GM12801 (cell line): ENCODE measurements around the gene FAM234B.

Experiments
- TF ChIP-seq, protein P1 (sequence below): IDR thresholded peaks from one replicate; pipeline ENCODE4 v1.5.1; 2011; ENCODE audit warnings: control low read depth; ENCODE audit not compliant: insufficient read length; ENCODE audit errors: extremely low read depth

FAM234B gene, protein sequence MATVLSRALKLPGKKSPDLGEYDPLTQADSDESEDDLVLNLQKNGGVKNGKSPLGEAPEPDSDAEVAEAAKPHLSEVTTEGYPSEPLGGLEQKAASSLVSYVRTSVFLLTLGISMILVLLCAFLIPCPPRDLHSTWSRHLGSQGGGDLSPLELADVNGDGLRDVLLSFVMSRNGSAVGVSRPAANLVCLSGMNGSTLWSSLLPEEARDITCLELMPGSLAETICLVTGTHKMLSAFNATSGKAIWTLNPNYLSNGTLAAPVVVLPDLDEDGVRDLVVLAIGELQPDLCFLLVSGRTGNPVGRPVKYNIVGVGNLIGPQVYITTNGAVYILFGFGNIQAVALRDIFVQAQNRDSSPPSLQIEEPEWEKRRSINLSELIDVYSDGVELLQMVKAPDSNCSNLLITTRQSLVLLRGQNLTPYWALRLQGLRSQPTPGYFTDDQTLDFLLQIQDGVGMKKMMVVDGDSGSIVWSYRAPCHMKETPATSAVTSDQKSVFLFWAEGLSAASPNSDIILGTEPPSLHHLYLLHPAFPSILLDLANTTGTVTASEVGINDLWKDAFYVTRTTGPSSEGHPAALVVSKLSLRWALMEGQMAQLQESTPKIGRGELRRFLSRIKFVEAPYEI

DNA sequence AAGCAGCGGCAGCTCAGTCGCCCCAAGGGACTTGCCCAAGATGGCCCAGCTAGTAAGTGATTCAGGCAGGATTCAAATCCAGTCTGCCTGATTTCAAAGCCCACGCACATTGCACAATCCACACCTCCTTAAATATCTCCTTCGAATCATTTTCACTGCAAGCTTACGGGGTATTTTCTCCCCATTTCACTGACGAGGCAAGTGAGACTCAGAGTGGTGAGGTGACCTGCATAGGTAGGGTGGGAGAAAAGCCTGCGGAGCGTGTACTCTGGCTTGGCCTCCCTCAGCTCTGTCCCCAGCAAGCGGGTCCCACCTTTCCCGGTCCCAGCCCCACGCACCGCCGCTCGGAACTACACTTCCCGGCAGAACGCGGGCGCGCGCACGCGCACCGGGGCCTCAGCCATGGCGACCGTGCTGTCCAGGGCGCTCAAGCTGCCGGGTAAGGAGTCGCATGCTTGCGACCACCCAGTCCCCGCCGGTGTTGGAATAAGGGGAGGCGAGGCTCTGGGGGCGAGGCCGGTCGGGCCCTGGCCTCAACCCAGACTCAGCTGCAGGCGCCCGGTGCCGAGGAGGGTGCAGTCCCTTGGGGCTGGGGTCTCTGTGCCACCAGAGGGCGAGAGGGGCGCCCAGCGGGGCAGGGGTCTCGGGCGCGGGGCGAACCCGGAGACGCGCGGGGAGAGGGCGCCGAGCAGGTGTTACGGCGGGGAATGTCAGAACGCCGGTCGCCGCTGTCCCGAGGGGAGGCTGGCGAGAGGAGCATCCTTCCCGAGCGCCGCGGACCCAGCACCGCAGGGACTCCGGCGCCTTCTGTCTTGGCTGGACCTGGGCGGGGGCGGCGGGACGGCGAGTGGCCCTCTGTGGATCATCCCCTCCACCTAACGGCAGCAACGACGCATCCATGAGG lies at the start of gene FAM234B:
Gene FAM234B, plus strand, starts transcription at position 380 of the 904 bp plus-strand sequence. Its CDS starts 23 bp downstream, at position 403.
- TF ChIP-seq, protein P1, sequence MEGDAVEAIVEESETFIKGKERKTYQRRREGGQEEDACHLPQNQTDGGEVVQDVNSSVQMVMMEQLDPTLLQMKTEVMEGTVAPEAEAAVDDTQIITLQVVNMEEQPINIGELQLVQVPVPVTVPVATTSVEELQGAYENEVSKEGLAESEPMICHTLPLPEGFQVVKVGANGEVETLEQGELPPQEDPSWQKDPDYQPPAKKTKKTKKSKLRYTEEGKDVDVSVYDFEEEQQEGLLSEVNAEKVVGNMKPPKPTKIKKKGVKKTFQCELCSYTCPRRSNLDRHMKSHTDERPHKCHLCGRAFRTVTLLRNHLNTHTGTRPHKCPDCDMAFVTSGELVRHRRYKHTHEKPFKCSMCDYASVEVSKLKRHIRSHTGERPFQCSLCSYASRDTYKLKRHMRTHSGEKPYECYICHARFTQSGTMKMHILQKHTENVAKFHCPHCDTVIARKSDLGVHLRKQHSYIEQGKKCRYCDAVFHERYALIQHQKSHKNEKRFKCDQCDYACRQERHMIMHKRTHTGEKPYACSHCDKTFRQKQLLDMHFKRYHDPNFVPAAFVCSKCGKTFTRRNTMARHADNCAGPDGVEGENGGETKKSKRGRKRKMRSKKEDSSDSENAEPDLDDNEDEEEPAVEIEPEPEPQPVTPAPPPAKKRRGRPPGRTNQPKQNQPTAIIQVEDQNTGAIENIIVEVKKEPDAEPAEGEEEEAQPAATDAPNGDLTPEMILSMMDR = no peak

DNA sequence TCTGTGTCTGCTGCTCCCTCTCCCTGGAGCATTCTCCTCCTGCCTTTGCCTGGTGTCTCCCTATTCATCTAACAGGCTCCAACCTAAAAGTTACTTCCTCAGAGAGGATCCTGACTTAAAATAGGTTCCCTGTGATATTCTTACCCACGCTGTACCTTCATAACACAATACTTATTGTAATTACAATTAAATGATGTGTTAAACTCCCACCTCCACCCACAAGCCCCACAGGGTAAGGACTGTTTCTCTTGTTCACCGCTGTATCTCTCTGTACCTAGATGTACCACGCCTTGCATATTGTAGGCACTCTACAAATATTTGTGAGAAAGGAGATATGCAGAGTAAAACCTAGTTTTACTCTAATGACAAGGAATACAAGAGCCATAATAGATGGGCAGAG lies 49.1 kb upstream of the FAM234B start:
- TF ChIP-seq, protein P1 = no peak

DNA sequence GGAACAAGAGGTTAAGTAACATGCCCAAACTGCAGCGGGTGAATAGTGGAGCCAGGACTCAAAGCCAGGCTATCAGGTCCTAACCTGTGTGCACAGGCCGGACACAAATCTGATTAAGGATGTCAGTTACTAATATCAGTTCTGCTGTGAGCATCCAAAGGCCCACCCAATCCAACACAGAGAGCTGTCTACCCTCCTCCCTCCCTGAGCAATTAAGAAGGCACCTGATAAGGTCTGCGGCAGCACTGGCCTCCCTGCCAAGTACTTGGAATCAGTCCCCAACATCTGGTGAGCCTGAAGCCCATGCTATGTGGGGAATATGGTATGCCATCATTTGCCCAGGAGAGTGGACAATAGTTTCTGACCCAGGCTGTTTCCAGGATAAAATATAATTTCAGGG lies 48.0 kb upstream of the FAM234B start:
- TF ChIP-seq, protein P1 = no peak

DNA sequence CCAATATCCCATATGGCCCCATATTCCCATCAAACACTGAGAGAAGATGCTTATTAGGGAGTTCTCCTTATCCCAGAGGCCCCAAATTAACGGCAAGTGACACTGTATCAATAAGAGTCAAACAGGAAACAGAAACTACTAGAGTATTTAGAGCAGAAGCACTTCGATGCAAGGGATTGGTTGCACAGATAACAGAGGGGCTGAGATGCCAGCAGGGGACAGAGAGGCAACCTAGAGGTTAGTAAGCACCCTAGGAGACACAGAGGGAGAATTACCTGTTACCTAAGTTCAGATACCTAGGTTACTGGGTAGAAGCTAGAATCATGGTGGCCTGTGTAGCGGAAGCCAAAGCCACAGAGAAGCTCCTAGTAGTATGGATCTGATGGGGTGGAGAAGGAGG lies 47.0 kb upstream of the FAM234B start:
- TF ChIP-seq, protein P1 = no peak

DNA sequence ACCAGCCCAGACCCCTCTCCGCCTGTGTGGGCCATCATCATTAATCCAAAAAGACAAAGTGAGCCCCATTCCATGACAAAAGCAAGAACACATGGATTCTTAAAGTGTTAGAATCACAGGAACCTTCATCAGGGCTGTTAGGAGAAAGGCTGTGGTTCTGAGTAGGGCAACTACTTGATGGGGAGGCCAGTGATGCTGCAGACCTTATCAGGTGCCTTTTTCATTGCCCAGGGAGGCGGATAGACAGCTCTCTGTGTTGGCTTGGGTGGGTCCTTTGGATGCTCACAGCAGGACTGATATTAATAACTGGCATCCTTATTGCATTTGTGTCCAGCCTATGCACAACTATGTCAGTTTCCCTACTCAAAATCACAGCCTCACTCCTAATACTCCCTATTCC lies 46.4 kb upstream of the FAM234B start:
- TF ChIP-seq, protein P1 = no peak

DNA sequence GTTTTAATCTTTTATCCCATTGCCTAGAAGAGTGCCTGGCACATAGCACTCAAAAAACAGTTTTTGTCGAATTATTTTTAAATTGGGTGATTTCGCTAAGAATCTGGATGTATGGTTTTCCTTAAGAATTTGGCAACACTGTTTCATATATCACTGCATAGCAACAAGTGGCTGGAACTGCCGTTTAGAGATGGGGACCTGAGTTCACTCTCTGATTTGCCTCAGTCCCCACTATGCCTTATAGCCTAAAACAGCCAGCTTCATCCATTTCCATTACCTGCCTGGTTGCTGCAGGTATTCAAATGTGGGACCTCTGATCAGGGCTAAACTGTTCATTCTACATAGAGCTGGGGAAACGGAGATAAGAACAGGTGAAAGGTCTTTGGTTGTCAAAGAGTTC lies 45.9 kb upstream of the FAM234B start:
- TF ChIP-seq, protein P1 = no peak

DNA sequence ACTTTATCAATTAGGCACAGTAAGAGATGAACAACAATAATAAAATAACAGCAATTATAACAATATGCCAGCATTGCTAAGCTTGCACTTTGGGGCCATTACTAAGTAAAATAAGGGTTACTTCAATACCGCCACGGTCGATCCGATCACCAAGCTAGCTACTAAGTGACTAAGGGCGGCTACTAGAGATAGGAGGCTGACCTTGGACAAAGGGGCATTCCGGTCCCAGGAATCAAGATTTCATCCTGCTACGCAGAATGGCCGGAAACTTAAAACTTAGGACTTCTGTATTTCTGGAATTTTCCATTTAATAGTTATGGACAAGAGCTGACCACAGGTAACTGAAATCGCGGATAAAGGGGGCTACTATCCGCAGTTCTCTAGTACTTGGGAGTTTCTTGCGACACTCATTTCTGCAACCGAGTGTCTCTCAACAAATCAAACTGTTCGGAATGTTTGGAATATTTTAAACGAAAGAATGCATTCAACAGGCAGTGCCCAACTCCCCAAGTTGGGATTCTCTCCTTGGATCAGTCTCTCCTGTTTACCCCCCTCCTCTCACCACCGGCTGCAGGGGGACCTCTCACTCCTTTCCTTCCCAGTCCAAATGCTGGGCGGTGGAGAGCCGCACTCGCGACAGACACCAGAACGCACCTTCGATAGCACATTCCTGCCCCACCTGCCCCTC lies 44.8 kb upstream of the FAM234B start:
- TF ChIP-seq, protein P1 = no peak
